HEK293 (cell line): ENCODE results near the gene ST7.
A peak's percentile ranks its signal among the peaks of the same experiment; 100 is the strongest.

Experiments used
- EGR2 ChIP-seq: fragments of 450-650 bp; formaldehyde crosslinking; IDR thresholded peaks from 2 replicates; pipeline ENCODE4 v1.5.1; 2016; ENCODE audit warnings: low read depth, missing biosample characterization, missing genetic modification characterization
- HOXA7 ChIP-seq: sonication (generic); formaldehyde crosslinking; IDR thresholded peaks from 2 replicates; pipeline ENCODE4 v1.8.1; 2022; ENCODE audit warnings: missing genetic modification reagents, borderline replicate concordance
- KLF9 ChIP-seq: fragments of 450-650 bp; formaldehyde crosslinking; IDR thresholded peaks from 2 replicates; pipeline ENCODE4 v1.5.1; 2016; ENCODE audit warnings: missing biosample characterization, missing genetic modification characterization, low read depth
- PBX3 ChIP-seq: sonication (generic); formaldehyde crosslinking; IDR thresholded peaks from 2 replicates; pipeline ENCODE4 v1.8.1; 2022; ENCODE audit warnings: mild to moderate bottlenecking, moderate library complexity, missing genetic modification reagents
- PRDM1 ChIP-seq: fragments of 450-650 bp; formaldehyde crosslinking; IDR thresholded peaks from 2 replicates; pipeline ENCODE4; 2016; ENCODE audit warnings: missing biosample characterization, missing genetic modification characterization
- SALL2 ChIP-seq: fragments of 450-650 bp; formaldehyde crosslinking; IDR thresholded peaks from 2 replicates; pipeline ENCODE4 v1.5.0; 2017; ENCODE audit warnings: missing biosample characterization, mild to moderate bottlenecking, missing genetic modification characterization, borderline replicate concordance
- SETDB1 ChIP-seq: IDR thresholded peaks from one replicate; pipeline ENCODE4 v1.6.1; 2017; ENCODE audit warnings: mild to moderate bottlenecking, low read length, moderate library complexity, mixed read lengths; ENCODE audit not compliant: insufficient read length
- TRIM28 ChIP-seq: IDR thresholded peaks from 2 replicates; pipeline ENCODE4 v1.6.1; 2011; ENCODE audit warnings: low read length, control low read depth, borderline replicate concordance
- YY2 ChIP-seq: fragments of 450-650 bp; formaldehyde crosslinking; IDR thresholded peaks from 2 replicates; pipeline ENCODE4 v1.5.1; 2016; ENCODE audit warnings: missing biosample characterization, missing genetic modification characterization
- ZBTB48 ChIP-seq: fragments of 450-650 bp; formaldehyde crosslinking; IDR thresholded peaks from 2 replicates; pipeline ENCODE4 v1.5.1; 2016; ENCODE audit warnings: missing biosample characterization, missing genetic modification characterization
- ZFHX2 ChIP-seq: fragments of 450-650 bp; formaldehyde crosslinking; conservative IDR thresholded peaks from 2 replicates; pipeline ENCODE4 v1.5.1; 2016; ENCODE audit warnings: missing biosample characterization, missing genetic modification characterization
- ZFP37 ChIP-seq: fragments of 450-650 bp; formaldehyde crosslinking; IDR thresholded peaks from 2 replicates; pipeline ENCODE4 v1.5.1; 2016; ENCODE audit warnings: missing biosample characterization, missing genetic modification characterization
- ZNF112 ChIP-seq: fragments of 450-650 bp; formaldehyde crosslinking; IDR thresholded peaks from 2 replicates; pipeline ENCODE4 v1.5.0; 2017; ENCODE audit warnings: missing biosample characterization, missing genetic modification characterization
- ZNF146 ChIP-seq: fragments of 450-650 bp; formaldehyde crosslinking; IDR thresholded peaks from 2 replicates; pipeline ENCODE4 v1.5.1; 2016; ENCODE audit warnings: missing biosample characterization, missing genetic modification characterization
- ZNF221 ChIP-seq: fragments of 450-650 bp; formaldehyde crosslinking; IDR thresholded peaks from 2 replicates; pipeline ENCODE4 v1.5.1; 2017; ENCODE audit warnings: missing biosample characterization, missing genetic modification characterization, borderline replicate concordance
- ZNF248 ChIP-seq: fragments of 450-650 bp; formaldehyde crosslinking; IDR thresholded peaks from 2 replicates; pipeline ENCODE4 v1.5.1; 2017; ENCODE audit warnings: missing biosample characterization, missing genetic modification characterization
- ZNF26 ChIP-seq: fragments of 450-650 bp; formaldehyde crosslinking; IDR thresholded peaks from 2 replicates; pipeline ENCODE4 v1.5.1; 2016; ENCODE audit warnings: missing biosample characterization, missing genetic modification characterization
- ZNF521 ChIP-seq: fragments of 450-650 bp; formaldehyde crosslinking; IDR thresholded peaks from 2 replicates; pipeline ENCODE4 v1.5.1; 2017; ENCODE audit warnings: missing biosample characterization, mild to moderate bottlenecking, missing genetic modification characterization
- ZNF558 ChIP-seq: fragments of 450-650 bp; formaldehyde crosslinking; IDR thresholded peaks from 2 replicates; pipeline ENCODE4 v1.5.1; 2016; ENCODE audit warnings: missing biosample characterization, missing genetic modification characterization
- ZNF561 ChIP-seq: fragments of 450-650 bp; IDR thresholded peaks from 2 replicates; pipeline ENCODE4 v1.5.1; 2018; ENCODE audit warnings: missing biosample characterization, missing genetic modification characterization, borderline replicate concordance
- ZNF600 ChIP-seq: fragments of 450-650 bp; formaldehyde crosslinking; IDR thresholded peaks from 2 replicates; pipeline ENCODE4 v1.5.1; 2016; ENCODE audit warnings: missing biosample characterization, missing genetic modification characterization
- ZNF621 ChIP-seq: fragments of 450-650 bp; formaldehyde crosslinking; IDR thresholded peaks from 2 replicates; pipeline ENCODE4 v1.5.1; 2017; ENCODE audit warnings: missing biosample characterization, missing genetic modification characterization
- ZNF624 ChIP-seq: fragments of 450-650 bp; formaldehyde crosslinking; IDR thresholded peaks from 2 replicates; pipeline ENCODE4 v1.5.1; 2017; ENCODE audit warnings: missing biosample characterization, missing genetic modification characterization
- ZNF654 ChIP-seq: fragments of 450-650 bp; formaldehyde crosslinking; IDR thresholded peaks from 2 replicates; pipeline ENCODE4 v1.5.1; 2016; ENCODE audit warnings: low read depth, missing biosample characterization, missing genetic modification characterization
- ZNF768 ChIP-seq: fragments of 450-650 bp; formaldehyde crosslinking; IDR thresholded peaks from 2 replicates; pipeline ENCODE4 v1.5.1; 2018; ENCODE audit warnings: missing biosample characterization, mild to moderate bottlenecking, missing genetic modification characterization
- ZNF791 ChIP-seq: fragments of 450-650 bp; formaldehyde crosslinking; IDR thresholded peaks from 2 replicates; pipeline ENCODE4 v1.5.1; 2016; ENCODE audit warnings: missing biosample characterization, missing genetic modification characterization
- ZNF792 ChIP-seq: fragments of 450-650 bp; formaldehyde crosslinking; IDR thresholded peaks from 2 replicates; pipeline ENCODE4 v1.5.1; 2016; ENCODE audit warnings: missing biosample characterization, missing genetic modification characterization
- TF ChIP-seq, protein P1 (sequence below): fragments of 450-650 bp; formaldehyde crosslinking; IDR thresholded peaks from 2 replicates; pipeline ENCODE4 v1.5.1; 2016; ENCODE audit warnings: missing biosample characterization, missing genetic modification characterization, borderline replicate concordance
- TF ChIP-seq, protein P2 (sequence below): fragments of 450-650 bp; formaldehyde crosslinking; IDR thresholded peaks from 2 replicates; pipeline ENCODE4; 2016; ENCODE audit warnings: missing biosample characterization, missing genetic modification characterization

Gene ST7

DNA sequence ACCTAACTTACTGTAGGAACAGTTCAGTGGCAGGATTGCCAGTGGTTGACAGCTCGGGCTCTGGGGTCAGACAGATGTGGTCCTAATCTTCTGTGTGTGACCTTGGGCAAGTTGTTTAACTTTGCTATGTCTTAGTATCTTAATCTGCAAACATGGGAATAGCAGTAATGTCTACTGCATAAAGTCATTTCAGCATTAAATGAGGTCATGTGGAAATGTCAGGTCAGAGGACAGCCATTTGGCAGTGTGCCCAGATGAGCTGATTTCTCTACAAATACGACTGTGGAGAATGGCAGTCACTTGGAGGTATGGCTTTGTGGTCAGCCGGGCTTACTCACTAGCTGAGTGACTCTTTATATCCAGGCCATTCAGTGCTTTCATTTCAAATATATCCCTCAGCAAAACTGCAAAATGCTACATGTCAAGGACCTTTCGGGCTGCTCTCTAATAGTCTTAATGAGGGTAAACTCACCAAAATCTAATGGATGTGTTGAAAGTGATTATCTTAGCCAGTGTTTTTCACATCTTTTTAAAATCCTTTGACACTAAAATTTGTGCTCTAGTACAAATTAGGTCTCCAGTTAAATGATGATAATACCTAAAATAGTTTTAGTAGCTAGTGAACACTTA is 171.4 kb downstream of the ST7 start (continued):
- TF ChIP-seq PRDM1 (tag by site-specific recombination) (peak; percentile 78), ZNF561 (tag by site-specific recombination) (peak; percentile 55; the same call in 1 of the 2 replicates), ZNF112 (no peak), ZNF221 (tag by site-specific recombination) (no peak), ZNF791 (tag by site-specific recombination) (no peak), ZBTB48 (no peak), EGR2 (tag by site-specific recombination) (no peak), ZNF248 (tag by site-specific recombination) (no peak), ZNF624 (tag by site-specific recombination) (no peak), KLF9 (no peak), ZNF600 (tag by site-specific recombination) (peak; percentile 41; the same call in 1 of the 2 replicates), SETDB1 (no peak), HOXA7 (CRISPR knock-in tag) (no peak), PBX3 (no peak), ZFHX2 (tag by site-specific recombination) (no peak), ZNF792 (no peak), SALL2 (tag by site-specific recombination) (no peak), ZNF146 (tag by site-specific recombination) (no peak), ZNF521 (tag by site-specific recombination) (no peak), ZNF768 (tag by site-specific recombination) (no peak), ZNF558 (tag by site-specific recombination) (peak; percentile 82), ZFP37 (peak; percentile 60; the same call in 1 of the 2 replicates), YY2 (tag by site-specific recombination) (no peak), ZNF26 (tag by site-specific recombination) (no peak), ZNF654 (tag by site-specific recombination) (no peak), ZNF621 (no peak), TRIM28 (peak; percentile 57; the same call in 1 of the 2 replicates)
- TF ChIP-seq, protein P1, sequence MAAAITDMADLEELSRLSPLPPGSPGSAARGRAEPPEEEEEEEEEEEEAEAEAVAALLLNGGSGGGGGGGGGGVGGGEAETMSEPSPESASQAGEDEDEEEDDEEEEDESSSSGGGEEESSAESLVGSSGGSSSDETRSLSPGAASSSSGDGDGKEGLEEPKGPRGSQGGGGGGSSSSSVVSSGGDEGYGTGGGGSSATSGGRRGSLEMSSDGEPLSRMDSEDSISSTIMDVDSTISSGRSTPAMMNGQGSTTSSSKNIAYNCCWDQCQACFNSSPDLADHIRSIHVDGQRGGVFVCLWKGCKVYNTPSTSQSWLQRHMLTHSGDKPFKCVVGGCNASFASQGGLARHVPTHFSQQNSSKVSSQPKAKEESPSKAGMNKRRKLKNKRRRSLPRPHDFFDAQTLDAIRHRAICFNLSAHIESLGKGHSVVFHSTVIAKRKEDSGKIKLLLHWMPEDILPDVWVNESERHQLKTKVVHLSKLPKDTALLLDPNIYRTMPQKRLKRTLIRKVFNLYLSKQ (tag by site-specific recombination) = no peak
- TF ChIP-seq, protein P2, sequence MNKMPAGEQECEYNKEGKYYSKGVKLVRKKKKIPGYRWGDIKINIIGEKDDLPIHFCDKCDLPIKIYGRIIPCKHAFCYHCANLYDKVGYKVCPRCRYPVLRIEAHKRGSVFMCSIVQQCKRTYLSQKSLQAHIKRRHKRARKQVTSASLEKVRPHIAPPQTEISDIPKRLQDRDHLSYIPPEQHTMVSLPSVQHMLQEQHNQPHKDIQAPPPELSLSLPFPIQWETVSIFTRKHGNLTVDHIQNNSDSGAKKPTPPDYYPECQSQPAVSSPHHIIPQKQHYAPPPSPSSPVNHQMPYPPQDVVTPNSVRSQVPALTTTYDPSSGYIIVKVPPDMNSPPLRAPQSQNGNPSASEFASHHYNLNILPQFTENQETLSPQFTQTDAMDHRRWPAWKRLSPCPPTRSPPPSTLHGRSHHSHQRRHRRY (tag by site-specific recombination) = no peak
